ENCODE measurements around the gene NECAP2. TPM values are rescaled to one million over a fixed set of nuclear protein-coding genes. Genes with fewer than 3 reads are reported as not detected.
A peak's percentile ranks its signal among the peaks of the same experiment; 100 is the strongest.

The NECAP2 gene
- total RNA-seq, 1 donor from 2014 or later: 14.9 TPM

GRCh38 chr1:16438516-16438915 lies 2.0 kb upstream of the NECAP2 start:
- peaks cover 37% of the 10 kb centered on the region for H3K4me1 ChIP-seq
- H3K4me3 ChIP-seq: no peak overlapping the region
- H3K9me3 ChIP-seq (replicated peaks): no peaks in the 10 kb centered on the region
- TF ChIP-seq CTCF (IDR thresholded peaks at IDR 0.05; ENCODE audit: borderline replicate concordance): no peak
- no peak for DNase-seq
- no peaks in the 10 kb centered on the region for H3K27me3 ChIP-seq (ENCODE audit: low read depth)
- peaks cover 10% of the 10 kb centered on the region for H3K36me3 ChIP-seq
- no peak overlapping the region for H3K27ac ChIP-seq (replicated peaks)
- intact Hi-C loops (cut with micrococcal nuclease): no loop called here

GRCh38 chr1:16438924-16439323 lies 1.6 kb upstream of the NECAP2 start:
- H3K36me3 ChIP-seq: peaks cover 13% of the 10 kb centered on the region
- DNase-seq: no peak
- no peak for TF ChIP-seq CTCF (IDR thresholded peaks at IDR 0.05; ENCODE audit: borderline replicate concordance)
- intact Hi-C loops (cut with micrococcal nuclease): no loop called here
- H3K27ac ChIP-seq (replicated peaks): no peak overlapping the region
- no peak overlapping the region for H3K4me3 ChIP-seq
- no peaks in the 10 kb centered on the region for H3K9me3 ChIP-seq (replicated peaks)
- H3K27me3 ChIP-seq (ENCODE audit: low read depth): no peaks in the 10 kb centered on the region
- H3K4me1 ChIP-seq: peaks cover 39% of the 10 kb centered on the region

GRCh38 chr1:16440131-16440469 lies 424 bp upstream of the NECAP2 start:
- Histone ChIP-seq H3K36me3 (peaks cover 24% of the 10 kb centered on the region), H3K4me3 (peak overlapping the region; percentile 94), H3K4me1 (peaks cover 43% of the 10 kb centered on the region), H3K9me3 (replicated peaks) (no peaks in the 10 kb centered on the region), H3K27ac (replicated peaks) (peak overlapping the region; percentile 84), H3K27me3 (ENCODE audit: low read depth) (no peaks in the 10 kb centered on the region)
- intact Hi-C loops (cut with micrococcal nuclease): no loop called here
- TF ChIP-seq CTCF (IDR thresholded peaks at IDR 0.05; ENCODE audit: borderline replicate concordance): no peak
- no peak for DNase-seq

- no peak for DNase-seq
- Histone ChIP-seq H3K4me1 (peaks cover 43% of the 10 kb centered on the region), H3K36me3 (peaks cover 36% of the 10 kb centered on the region), H3K4me3 (peak overlapping the region; percentile 94), H3K9me3 (replicated peaks) (no peaks in the 10 kb centered on the region), H3K27me3 (ENCODE audit: low read depth) (no peaks in the 10 kb centered on the region), H3K27ac (replicated peaks) (peak overlapping the region; percentile 84)
- no peak for TF ChIP-seq CTCF (IDR thresholded peaks at IDR 0.05; ENCODE audit: borderline replicate concordance)
- intact Hi-C loops (cut with micrococcal nuclease): no loop called here
Observed at GRCh38 chr1:16441282-16441665, 750 bp downstream of the NECAP2 start.

- DNase-seq: no peak
- intact Hi-C loops (cut with micrococcal nuclease): no loop called here
- H3K36me3 ChIP-seq: peaks cover 45% of the 10 kb centered on the region
- no peaks in the 10 kb centered on the region for H3K27me3 ChIP-seq (ENCODE audit: low read depth)
- peaks cover 43% of the 10 kb centered on the region for H3K4me1 ChIP-seq
- peak overlapping the region; percentile 94 for H3K4me3 ChIP-seq
- H3K9me3 ChIP-seq (replicated peaks): no peaks in the 10 kb centered on the region
- peak overlapping the region; percentile 84 for H3K27ac ChIP-seq (replicated peaks)
- TF ChIP-seq CTCF (IDR thresholded peaks at IDR 0.05; ENCODE audit: borderline replicate concordance): no peak
Observed at GRCh38 chr1:16442265-16442664, 1.7 kb downstream of the NECAP2 start.

GRCh38 chr1:16442941-16443340 lies 2.4 kb downstream of the NECAP2 start:
- H3K4me1 ChIP-seq: peaks cover 43% of the 10 kb centered on the region
- H3K27ac ChIP-seq (replicated peaks): no peak overlapping the region
- peak overlapping the region; percentile 94 for H3K4me3 ChIP-seq
- DNase-seq: no peak
- H3K36me3 ChIP-seq: peaks cover 51% of the 10 kb centered on the region
- no peak for TF ChIP-seq CTCF (IDR thresholded peaks at IDR 0.05; ENCODE audit: borderline replicate concordance)
- H3K9me3 ChIP-seq (replicated peaks): no peaks in the 10 kb centered on the region
- intact Hi-C loops (cut with micrococcal nuclease): no loop called here
- H3K27me3 ChIP-seq (ENCODE audit: low read depth): no peaks in the 10 kb centered on the region

Measured in left ventricle myocardium inferior (tissue), 1 donor.